Measurements from ENCODE around the gene PLCB1.
"Not testable (repeated sequence)": the region's sequence is repeated elsewhere in the genome, so short reads cannot be mapped to it uniquely, and the experiment has no call there.

PLCB1 gene

DNA sequence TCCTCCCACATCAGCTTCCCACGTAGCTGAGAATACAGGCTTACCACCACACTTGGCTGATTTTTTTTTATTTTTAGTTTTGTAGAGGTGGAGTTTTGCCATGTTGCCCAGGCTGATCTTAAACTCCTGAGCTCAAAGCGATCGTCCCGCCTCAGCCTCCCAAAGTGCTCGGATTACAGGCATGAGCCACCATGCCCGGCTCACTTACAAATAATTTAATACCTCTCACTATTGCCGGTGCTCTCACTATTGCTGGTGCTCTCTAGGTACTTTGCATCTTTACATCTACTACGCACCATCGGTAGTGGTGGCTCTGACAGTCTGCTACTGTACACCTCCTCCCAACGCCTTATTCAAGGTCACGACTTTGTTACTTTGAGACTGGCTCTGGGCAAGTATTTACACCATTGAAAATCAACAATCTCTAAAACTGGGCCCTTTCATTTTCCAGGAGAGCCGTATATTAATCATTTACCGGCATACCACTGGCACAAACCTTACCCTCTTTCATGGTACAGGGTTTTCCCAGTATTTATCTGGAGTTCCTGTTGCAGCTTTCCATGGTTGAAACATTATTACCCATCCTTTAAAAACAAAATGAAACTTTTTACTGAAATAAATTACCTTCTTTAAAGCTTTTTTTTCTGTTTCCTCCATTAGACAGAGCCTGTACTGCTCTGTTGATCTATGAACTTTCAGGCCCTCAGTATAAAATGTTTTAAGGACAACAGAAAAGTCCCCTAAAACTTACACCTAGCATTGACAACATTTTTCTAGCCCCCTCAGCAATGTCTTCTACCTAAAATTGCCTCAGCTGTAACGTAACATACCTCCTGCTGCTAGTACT is 677.3 kb downstream of the PLCB1 start:
- DNase-seq = no peak

DNA sequence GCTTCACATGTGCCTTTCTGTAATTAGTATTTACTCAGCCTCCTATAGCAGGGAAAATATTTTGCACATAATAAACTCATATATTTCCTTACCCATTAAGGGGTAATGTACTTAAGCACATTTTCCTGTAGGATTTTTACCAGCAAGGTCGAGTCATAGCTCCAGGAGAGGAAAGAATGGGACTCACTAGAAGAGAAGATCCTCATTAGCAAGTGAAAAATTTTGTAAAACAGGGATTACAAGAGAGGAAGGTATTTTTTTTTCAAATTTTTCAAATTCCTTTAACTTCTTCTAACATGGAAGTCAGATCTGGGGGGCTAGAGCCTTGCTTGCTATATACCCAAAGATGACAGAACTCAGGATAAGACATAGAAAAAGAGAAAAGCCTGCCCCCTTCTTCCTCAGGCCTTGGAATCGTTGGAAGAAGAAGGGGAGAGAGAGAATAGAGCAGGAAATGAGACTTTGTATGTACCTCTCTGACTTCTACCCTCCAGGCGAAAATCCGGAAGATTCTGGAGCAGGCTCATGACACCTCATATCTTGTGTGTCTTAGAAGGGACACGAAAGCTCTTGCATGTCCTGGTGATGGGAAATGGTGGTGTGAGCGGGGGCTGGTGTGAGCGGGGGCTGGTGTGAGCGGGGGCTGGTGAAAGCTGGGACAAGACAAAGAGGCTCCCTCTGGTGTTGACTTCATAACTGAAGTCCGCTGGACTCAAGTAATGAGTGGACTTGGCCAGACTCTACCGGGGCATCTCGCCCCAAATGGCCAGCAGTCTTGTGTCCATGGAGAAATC is 679.9 kb downstream of the PLCB1 start:
- no peak for DNase-seq

DNA sequence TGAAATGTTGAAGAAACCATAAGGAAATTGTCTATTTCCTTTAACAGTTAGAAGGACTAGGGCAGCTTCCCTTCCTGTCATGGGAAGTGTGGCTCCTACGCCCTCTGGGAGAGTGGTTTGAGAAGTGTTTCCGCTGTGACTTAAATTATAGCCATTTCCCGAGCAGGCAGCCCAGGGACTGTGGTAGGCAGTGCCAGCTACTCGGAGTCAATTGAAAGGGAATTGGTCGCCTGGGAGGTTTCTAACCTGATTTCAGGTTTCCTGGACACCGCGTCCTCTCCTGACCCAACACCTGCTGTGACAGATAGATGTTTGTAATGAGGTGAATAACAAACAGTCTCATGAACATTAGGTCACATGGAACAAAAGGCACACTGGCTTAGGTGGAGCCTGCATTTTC is 680.8 kb downstream of the PLCB1 start:
- DNase-seq = no peak

DNA sequence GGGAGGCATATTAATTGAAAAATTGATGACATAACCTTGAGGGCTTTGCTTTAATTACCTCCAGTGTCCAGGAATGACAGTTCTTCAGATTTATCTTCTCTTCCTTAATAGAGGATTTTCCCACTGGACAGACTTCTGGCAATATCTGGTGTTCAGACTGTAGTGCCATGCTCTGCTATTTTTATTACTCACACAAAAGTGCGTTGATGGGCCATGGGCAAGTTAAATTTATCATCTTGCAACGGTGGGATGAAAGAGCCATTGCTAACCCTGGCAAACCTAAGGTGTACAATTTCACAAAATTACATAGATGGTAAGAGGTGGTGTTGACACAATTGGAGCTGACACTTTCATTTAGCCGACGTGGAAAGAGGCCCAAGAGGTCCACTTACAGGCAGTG is 683.1 kb downstream of the PLCB1 start:
- no peak for DNase-seq

DNA sequence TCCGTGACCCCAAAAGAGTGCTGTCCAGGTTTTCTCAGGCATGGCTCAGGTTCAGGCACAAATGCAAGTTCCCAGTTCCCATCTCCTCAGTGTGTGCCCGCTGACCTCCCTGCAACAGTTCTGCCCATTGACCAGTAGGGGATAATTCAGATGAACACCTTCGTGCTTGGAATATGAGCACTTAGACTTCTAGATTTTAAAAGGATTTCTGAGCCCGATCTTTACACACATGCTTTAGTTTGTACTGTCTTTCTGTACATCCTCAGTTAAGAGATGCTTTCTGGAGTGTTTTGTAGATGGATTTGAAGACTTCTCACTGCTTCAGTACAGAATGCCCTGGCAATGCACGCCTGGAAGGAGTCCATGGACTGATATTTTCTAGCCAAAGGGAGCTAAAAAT is 697.2 kb downstream of the PLCB1 start:
- DNase-seq = no peak

DNA sequence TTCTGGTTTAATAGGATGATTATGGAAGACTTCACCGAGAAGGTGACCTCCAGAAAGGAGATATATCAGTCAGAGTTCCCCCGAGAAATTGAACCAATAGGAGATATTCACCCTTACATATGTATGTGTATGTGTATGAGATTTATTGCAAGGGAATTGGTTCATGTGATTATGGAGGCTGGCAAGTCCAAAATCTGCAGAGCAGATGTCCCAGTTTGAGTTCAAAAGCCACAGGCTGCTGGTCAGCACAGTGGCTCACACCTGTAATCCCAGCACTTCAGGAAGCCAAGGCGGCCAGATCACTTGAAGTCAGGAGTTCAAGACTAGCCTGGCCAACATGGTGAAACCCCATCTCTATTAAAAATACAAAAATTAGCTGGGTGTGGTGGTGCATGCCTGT is 702.2 kb downstream of the PLCB1 start:
- DNase-seq = not testable (repeated sequence)

DNA sequence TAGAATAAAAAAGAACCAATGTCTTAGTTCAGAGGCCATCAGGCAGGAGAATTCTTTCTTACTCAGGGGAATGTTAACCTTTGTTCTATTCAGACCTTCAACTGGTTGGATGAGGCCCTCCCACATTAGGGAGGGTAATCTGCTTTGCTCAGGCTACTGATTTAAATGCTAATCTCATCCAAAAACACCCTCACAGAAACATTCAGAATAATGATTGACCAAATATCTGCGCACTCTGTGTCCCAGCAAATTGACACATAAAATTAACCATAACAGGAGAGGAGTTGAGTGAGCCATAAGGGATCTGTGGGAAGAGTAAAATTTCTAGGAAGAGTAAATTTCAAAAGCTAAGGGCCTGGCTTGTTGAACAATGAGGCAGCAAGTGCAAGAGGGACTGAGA is 702.8 kb downstream of the PLCB1 start:
- no peak for DNase-seq

DNA sequence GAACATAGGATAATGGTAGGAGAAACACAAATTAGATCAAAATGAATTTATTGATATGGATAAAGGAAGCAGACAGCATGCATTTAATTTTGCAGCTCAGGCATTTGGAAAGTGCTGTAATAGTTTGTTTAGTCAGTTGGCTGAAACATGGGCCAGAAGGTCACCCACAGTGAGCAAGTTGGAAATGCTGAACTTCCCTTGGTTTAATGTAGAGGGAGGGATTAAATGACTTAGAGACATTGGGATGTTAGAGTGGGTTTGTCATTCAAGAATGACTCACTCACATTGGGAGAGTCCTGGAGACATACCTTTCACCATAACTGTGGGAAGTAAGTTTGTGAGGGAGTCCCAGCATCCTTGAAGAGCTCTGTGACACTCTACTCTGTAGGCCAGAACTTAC is 705.3 kb downstream of the PLCB1 start:
- DNase-seq = no peak

DNA sequence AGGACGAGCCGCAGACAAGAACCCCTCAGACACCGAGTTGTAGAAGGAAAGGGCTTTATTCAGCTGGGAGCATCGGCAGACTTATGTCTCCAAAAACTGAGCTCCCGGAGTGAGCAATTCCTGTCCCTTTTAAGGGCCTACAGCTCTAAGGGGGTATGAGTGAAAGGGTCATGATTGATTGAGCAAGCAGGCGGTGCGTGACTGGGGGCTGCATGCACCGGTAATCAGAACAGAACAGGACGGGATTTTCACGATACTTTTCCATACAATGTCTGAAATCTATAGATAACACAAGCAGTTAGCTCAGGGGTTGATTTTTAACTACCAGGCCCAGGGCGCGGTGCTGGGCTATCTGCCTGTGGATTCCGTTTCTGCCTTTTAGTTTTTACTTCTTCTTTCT is 710.5 kb downstream of the PLCB1 start:
- no peak for DNase-seq

DNA sequence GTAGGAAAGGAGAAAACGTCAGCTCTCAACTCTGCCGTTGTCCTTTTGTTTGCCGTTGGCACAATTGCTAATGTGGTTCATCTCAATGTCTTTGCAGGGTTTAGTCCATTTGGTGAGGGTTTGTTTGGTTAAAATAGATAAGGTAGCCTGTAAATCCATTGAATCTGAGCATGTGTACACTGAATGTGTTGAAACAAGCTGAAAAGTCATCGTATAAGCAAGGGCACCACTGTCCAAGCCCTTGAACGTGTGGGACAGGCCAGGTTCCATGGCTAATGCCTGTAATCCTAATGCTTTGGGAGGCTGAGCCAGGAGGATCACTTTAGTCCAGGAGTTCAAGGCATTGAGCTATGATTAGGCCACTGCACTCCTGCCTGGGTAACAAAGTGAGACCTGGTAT is 712.1 kb downstream of the PLCB1 start:
- no peak for DNase-seq

DNA sequence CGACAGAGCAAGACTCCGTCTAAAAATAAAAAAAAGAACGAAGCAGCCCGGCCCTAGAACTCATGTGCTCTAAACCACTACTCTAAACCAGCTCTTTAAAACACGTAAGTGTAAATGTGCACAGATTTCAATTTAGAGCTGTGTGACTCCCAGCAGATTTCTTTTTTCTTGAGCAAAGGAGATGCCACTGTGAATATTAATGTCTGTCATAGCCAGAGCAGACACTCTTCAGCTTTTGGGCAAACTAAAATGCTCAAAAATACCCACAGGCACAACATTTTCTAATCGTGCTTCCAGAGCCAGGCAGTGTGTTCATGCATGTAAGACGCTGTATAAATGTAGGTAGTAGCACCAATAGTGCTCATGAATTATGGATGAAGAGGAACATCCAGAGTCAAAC is 717.9 kb downstream of the PLCB1 start:
- no peak for DNase-seq

DNA sequence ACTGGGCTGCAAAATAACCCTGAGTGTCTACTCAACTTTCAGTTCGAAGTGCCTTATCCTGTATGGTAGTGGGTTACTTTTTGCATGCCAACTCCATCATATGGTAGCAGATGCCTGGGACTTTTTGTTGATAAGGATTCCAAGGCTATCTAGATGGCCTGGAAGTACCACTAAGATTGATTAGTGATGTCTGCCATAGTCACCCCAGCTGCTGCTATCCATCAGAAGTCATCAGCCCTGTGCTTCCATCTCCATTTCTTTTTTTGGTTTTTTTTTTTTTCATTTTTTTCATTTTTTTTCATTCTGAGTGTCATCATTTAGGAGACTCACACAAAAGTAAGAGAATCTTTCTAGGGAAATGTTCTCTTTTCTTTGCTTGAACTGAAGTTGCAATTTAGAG is 719.4 kb downstream of the PLCB1 start:
- DNase-seq = no peak

DNA sequence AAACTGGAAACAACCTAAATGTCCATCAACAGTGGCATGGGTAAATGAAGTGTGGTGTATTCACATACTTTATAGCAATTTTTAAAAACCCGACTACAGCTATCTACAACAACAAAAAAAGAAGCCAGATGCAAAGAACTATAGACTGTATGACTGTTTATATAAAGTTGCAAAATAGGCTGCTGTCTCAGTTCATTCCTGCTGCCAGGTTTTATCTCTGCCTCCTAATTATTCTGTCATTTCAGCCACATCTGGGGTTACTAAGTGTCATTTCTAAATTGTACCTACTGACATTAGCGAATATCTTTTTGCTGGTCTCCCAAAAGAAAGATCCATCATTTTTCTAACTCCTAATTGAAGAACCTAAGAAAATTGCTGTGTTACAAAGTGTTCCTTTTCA is 719.9 kb downstream of the PLCB1 start:
- DNase-seq = not testable (repeated sequence)

DNA sequence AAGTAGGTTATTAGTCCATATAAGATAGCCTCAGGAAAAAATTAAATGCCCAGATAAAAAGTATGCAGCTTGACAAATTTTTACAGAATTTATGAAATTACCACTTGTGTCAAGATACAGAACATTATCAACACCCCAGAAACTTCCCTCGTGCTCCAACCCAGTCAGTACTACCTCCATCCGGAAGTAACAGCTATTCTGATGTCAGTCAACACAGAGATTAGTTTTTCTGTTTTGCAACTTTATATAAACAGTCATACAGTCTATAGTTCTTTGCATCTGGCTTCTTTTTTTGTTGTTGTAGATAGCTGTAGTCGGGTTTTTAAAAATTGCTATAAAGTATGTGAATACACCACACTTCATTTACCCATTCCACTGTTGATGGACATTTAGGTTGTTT is 721.1 kb downstream of the PLCB1 start:
- DNase-seq = not testable (repeated sequence)

DNA sequence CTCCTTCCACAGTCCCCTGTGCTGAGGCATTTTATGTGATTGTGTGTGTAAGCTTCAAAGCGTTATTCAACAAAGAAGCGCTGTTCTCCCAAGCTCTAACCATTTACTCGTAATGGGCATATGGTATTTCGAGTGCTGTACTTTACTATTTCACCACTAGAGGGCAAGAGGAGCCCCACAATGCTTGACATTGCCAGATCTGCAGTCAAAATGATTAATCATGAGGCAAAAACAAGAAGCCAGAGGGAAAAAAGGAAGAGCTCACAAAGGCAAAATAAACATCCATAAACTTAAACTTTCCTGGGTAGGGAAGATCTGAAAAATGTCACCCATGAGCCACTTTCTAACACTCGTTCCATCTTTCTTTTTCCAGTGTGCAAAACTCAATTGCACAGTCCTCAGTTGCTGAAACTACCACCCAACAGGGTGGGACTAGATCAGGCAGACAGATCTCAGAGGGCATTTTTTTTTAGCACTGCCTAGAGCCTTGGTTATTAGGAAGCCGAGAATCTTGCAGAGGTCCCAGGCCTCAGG is 721.8 kb downstream of the PLCB1 start:
- no peak for DNase-seq

DNA sequence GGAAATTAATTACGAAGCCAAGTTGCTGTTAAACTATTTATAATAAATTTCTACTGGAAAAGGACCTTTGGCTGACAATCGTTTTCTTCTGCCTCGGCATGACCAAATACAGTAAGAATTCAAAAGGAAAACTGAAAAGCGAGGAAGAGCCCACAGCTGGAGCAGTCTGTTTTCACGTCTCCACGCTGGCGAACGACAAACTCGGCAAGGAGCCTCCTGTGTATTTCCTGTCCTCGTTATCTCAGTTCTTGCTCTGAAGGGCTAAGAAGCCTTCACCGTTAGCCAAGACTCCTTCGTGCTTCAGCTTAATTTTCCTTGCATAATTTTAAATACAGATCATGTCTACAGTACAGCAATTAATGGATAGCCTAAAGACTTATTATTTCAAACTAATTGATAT is 722.5 kb downstream of the PLCB1 start:
- DNase-seq = no peak

DNA sequence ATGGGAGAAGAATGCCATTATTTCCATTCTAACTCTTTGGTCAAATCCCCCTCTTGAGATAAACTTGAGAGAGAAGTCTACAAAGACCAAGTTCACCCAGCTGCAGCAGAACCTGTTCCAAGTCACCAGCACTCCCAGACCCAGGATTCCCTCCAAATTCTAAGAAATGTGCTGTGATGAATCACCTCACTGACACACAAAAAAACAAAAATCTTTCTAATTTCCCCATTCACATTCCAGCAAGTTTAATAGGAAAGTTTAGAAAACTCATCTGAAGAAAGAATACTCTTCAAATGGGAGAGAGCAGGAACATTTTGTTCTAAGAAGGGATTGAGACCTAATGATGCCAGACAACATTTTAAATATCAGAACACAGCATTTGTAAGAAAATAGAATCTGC is 723.2 kb downstream of the PLCB1 start:
- no peak for DNase-seq

DNA sequence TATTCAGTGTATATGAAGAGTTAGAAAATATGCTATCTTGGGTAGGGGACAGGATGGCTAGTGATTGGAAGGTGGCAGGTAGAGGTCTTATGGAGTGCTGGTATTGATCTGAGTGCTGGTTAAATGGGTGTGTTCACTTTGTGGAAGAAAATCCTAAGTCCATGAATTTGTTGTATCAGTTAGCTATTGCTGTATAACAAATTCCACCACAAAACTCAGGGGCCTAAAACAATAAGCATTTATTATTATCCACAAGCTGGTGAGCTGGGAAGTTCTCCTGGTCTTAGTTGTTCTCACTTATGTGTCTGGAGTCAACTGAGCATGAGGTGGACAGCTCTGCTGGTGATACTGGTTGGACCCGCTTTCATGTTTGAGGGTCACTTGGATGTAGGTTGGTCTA is 724.6 kb downstream of the PLCB1 start:
- DNase-seq = no peak

DNA sequence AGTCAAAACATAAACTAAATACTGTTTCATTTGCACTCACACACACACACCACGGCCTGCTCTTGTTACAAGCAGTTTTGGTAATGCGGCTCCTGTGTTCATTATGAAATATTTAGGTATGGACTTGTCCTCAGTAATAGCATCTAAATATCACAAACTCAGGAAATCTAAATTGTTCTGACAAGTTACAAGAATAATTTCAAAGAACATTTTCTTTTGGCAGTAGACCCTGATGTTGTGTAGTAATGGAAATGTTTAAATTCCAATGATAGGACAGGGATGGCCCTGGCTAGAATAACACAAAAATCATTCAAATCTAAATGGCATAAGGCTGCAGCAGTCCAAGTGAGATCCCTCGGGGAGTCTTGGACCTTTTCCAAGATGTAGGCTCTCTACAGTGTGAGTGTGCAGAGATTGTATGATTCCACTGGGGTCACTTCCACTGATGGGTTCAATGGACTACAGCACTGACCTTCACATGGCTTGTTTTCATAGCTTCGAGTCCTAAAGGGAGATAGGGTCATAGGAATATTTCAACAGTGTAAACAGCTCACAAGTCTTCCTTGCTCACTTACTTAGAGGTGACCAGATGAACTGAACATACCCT is 726.2 kb downstream of the PLCB1 start:
- no peak for DNase-seq

DNA sequence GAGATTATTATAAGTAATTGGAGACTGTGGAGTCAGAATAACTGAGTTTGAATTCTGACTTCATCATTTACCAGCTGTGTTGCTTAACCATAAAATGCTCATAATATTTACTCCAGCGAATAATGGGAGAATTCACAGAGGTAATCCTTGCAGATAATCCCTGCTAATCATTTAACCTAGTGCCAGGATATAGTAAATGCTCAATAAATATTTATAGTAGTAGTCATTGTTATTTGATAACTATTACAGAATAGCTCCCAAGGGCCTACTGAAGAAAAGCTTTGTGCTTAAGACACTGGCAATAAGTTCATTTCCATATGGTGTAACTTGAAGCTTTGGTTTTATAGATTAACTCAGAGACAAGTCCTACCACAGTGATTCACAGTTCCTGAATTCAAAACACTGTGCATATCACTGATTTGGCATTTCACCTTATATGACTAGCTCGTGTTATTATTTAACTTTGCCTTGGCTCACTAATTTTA is 728.0 kb downstream of the PLCB1 start:
- no peak for DNase-seq

DNA sequence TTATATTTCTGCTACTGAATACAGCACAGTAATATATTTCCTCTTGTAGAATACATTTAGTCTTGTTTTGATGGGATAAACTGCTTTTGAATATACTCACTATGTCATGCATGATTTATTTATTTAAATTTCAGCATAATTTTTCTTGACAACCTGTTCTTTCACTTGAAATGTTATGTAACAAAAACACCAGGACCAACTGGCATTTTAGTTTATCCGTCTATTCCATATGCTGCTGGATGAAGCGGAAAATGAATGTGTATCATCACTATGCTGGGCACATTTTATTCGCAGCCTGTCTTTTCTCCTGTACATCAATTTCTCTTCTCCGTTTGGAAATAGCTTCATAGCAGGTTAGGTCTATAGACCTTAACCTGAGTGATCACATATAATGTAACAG is 730.0 kb downstream of the PLCB1 start:
- no peak for DNase-seq

DNA sequence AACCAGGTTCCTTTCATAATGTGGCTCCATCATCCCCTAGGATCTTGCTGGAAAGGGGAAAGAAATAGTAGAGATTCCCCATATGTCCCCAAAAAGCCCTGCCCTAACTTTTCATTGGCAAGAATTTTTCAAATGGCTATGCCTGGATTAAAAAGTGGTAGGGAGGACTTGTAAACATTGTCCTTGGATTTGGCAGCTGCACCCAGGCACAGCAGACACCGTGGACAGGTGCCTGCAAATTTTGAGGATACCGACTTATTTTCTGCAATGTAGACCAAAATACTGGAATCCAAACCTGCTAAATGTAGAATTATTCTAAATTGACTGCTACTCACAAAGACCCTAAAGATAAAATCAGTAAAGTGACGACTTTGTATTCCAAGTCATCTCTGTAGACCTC is 733.6 kb downstream of the PLCB1 start:
- no peak for DNase-seq

DNA sequence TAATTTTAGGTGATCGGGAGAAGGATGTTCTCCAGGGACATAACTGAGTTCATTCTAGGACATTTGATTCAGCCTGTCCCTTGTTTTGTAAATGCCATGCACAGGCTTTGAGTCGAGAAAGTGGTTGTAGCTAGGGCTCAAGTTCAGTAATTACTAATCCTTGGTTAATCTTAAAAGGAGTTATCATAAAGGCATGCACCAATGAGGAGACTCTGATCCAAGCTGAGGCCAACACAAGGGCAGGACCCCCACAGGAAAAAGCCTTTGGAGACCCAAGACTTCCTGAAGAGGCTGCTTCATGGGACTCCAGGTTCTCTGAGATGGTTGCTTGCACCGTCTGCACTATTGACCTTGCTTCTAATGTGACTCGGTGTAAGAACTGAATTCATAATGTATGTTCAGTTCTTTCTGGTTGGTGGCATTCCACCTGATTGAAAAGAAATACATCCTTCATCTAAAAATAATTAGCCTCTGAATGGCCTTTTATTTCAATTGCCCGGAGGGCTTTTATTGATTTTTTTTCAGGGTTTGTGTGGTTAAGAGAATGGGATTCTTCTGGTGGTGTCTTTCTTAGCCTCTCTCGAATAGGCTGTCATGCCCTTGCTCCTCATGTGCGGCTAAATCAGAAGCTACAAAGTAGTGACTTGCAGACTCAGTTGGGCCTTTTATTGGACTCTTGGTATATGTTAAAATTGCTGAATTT is 735.1 kb downstream of the PLCB1 start:
- DNase-seq = no peak
